HUES48 (cell line): ENCODE data around the gene ZNF638.

Experiments
- H3K27ac ChIP-seq: one replicate; pipeline ENCODE4 v1.7.0; 2013; ENCODE audit warnings: low read depth, low read length, inconsistent platforms
- H3K27me3 ChIP-seq: 2 replicates; pipeline ENCODE4 v1.6.1; 2013; ENCODE audit warnings: mild to moderate bottlenecking, low read length; ENCODE audit not compliant: control insufficient read depth, insufficient read depth
- H3K36me3 ChIP-seq: 2 replicates; pipeline ENCODE4 v1.6.1; 2013; ENCODE audit warnings: low read length; ENCODE audit not compliant: control insufficient read depth, insufficient read depth
- H3K4me1 ChIP-seq: 2 replicates; pipeline ENCODE4 v1.6.1; 2013; ENCODE audit warnings: mild to moderate bottlenecking, low read length; ENCODE audit not compliant: control insufficient read depth, insufficient read depth
- H3K4me3 ChIP-seq: 2 replicates; pipeline ENCODE4 v1.5.1; 2013; ENCODE audit warnings: mild to moderate bottlenecking, low read depth, low read length
- H3K9ac ChIP-seq: 2 replicates; pipeline ENCODE4 v1.6.1; 2013; ENCODE audit warnings: mild to moderate bottlenecking, low read depth, low read length, moderate library complexity
- H3K9me3 ChIP-seq: 2 replicates; pipeline ENCODE4 v1.6.1; 2013; ENCODE audit warnings: low read length; ENCODE audit not compliant: control insufficient read depth, insufficient read depth

The ZNF638 gene

GRCh38 chr2:71472019-71472418 lies 140.4 kb downstream of the ZNF638 start:
- Histone ChIP-seq H3K9me3 (no peaks in the 10 kb centered on the region), H3K27ac (no peak overlapping the region)

GRCh38 chr2:71473346-71474031 lies 141.9 kb downstream of the ZNF638 start:
- Histone ChIP-seq H3K4me1 (peaks cover 5% of the 10 kb centered on the region; the same call in 1 of the 2 replicates), H3K4me3 (no peak overlapping the region), H3K36me3 (no peaks in the 10 kb centered on the region), H3K9ac (no peak overlapping the region), H3K27me3 (peaks cover 14% of the 10 kb centered on the region), H3K9me3 (no peaks in the 10 kb centered on the region), H3K27ac (no peak overlapping the region)

More at GRCh38 chr2:71472019-71472418, 140.4 kb downstream of the ZNF638 start:
- Histone ChIP-seq H3K4me3 (no peak overlapping the region), H3K27me3 (peaks cover 28% of the 10 kb centered on the region), H3K9ac (no peak overlapping the region), H3K4me1 (peaks cover 7% of the 10 kb centered on the region), H3K36me3 (no peaks in the 10 kb centered on the region)

DNA sequence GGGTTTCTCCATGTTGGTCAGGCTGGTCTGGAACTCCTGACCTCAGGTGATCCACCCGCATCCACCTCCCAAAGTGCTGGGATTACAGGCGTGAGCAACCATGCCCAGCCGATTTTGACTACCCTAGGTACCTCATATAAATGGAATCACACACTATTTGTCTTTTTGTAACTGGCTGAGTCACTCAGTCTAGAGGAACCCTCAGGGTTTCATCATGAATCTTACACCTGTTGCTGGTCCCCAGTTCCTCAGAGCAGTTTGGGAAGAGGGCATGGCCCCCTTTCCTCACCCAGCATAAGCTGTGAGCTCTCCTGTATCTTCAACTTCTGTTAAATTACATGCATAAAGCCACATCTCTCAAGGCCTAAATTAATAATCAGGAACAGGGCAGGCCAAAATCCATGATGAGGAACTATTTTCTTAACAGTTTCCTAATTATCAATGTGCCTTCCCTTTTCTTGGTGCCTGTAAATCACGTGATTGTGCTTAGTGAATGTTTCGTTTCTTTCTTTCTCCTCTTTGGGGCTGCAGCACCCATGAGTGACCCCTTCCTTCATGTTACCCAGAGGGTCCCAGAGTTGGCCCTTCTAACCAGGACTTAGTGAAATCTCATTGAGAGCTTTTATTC lies 142.6 kb downstream of the ZNF638 start:
- Histone ChIP-seq H3K27ac (no peak overlapping the region), H3K27me3 (peaks cover 6% of the 10 kb centered on the region), H3K36me3 (no peaks in the 10 kb centered on the region), H3K4me1 (peaks cover 5% of the 10 kb centered on the region; the same call in 1 of the 2 replicates), H3K9me3 (no peaks in the 10 kb centered on the region), H3K4me3 (no peak overlapping the region), H3K9ac (no peak overlapping the region)

GRCh38 chr2:71474744-71475397 lies 143.3 kb downstream of the ZNF638 start:
- Histone ChIP-seq H3K9me3 (no peaks in the 10 kb centered on the region), H3K4me1 (peaks cover 5% of the 10 kb centered on the region; the same call in 1 of the 2 replicates), H3K36me3 (no peaks in the 10 kb centered on the region), H3K27ac (no peak overlapping the region), H3K27me3 (no peaks in the 10 kb centered on the region; the same call in 1 of the 2 replicates), H3K9ac (no peak overlapping the region), H3K4me3 (no peak overlapping the region)

DNA sequence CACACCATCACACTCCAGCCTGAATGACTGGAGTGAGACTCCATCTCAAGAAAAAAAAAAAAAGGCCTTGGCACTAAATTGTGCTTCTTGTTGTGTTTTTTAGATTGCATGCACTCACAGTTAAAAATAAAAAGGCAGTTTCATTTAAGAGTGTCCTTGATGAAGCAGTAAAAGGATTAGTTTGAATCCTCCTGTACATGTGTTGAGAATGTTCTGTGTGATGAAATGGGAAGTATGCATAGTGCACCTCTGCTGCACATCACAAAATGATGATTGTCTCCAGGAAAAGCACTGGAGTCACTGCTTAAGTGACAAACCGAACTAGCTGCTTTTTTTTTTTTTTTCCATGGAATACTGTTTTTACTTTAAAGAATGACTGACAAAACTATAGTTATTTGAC lies 144.9 kb downstream of the ZNF638 start:
- H3K4me1 ChIP-seq = peaks cover 5% of the 10 kb centered on the region; the same call in 1 of the 2 replicates
- H3K27me3 ChIP-seq = no peaks in the 10 kb centered on the region
- no peak overlapping the region for H3K4me3 ChIP-seq
- H3K27ac ChIP-seq = no peak overlapping the region
- H3K9me3 ChIP-seq = no peaks in the 10 kb centered on the region
- no peaks in the 10 kb centered on the region for H3K36me3 ChIP-seq
- H3K9ac ChIP-seq = no peak overlapping the region

DNA sequence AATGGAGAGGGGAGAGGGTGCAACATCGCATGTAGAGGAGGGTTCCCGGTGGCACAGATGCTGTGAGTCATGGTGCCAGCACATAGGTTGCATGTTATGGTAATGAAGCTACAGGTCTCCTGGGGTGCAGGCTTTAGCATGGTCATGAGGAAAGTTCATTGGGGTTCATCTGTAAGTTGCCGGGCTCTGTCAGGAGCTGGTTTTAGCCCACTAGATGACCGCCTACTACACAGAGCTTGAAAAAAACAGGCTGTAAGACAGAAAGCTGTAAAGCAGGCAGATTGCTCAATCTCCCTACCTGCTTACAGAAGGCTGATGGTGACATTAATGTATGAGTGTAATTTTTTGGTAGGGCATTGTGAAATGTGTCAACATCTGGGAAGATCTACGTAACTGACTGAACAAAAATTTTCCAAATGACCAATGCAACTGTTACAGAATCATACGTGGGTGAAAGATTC lies 145.7 kb downstream of the ZNF638 start:
- no peak overlapping the region for H3K9ac ChIP-seq
- H3K4me1 ChIP-seq = peaks cover 9% of the 10 kb centered on the region
- no peaks in the 10 kb centered on the region for H3K36me3 ChIP-seq
- no peaks in the 10 kb centered on the region for H3K27me3 ChIP-seq
- no peaks in the 10 kb centered on the region for H3K9me3 ChIP-seq
- H3K4me3 ChIP-seq = no peak overlapping the region
- no peak overlapping the region for H3K27ac ChIP-seq

DNA sequence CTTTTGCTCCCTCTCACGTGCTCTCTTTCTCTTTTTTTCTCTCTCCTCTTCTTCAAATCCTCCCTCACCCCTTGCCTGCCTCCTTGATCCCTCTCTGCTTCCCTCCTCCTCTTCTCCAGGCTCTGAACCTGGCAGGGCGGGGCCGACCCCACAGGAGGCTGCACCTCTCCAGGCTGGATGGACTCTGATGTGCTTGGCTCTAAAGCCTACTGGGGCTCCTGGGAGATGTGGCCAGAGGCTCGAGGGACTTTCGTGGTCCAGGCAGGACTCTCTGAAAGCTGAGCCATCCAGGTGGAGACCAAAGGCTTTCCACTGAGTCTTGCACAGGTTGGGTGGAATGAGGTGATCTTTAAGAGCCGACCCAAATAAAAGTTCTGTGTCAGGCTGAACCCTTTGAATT lies 147.2 kb downstream of the ZNF638 start:
- H3K9ac ChIP-seq = no peak overlapping the region
- peaks cover 11% of the 10 kb centered on the region for H3K4me1 ChIP-seq
- no peaks in the 10 kb centered on the region for H3K36me3 ChIP-seq
- no peaks in the 10 kb centered on the region for H3K27me3 ChIP-seq
- H3K4me3 ChIP-seq = no peak overlapping the region
- H3K9me3 ChIP-seq = no peaks in the 10 kb centered on the region
- no peak overlapping the region for H3K27ac ChIP-seq

DNA sequence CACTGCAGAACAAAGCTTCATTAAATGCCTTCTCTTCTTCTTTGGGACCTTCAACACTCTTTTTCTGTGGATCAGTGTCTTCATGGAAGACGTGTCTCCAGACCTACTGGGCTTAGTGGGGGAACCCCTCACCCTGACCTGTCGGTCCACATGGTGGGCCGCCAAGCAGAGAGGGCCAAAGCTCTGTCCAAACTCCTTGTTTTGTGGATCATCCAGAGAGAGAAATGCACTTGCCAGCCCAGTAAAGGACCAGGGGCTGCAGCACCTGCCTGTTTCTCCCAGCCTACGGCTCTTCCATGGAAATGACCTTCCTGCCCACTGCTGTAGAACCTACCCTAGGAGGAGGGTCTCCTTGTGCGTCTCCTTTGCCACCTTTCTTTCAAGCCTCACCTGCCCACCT lies 147.7 kb downstream of the ZNF638 start:
- no peaks in the 10 kb centered on the region for H3K36me3 ChIP-seq
- no peak overlapping the region for H3K4me3 ChIP-seq
- no peaks in the 10 kb centered on the region for H3K9me3 ChIP-seq
- peaks cover 11% of the 10 kb centered on the region for H3K4me1 ChIP-seq
- H3K9ac ChIP-seq = no peak overlapping the region
- H3K27me3 ChIP-seq = no peaks in the 10 kb centered on the region
- no peak overlapping the region for H3K27ac ChIP-seq

DNA sequence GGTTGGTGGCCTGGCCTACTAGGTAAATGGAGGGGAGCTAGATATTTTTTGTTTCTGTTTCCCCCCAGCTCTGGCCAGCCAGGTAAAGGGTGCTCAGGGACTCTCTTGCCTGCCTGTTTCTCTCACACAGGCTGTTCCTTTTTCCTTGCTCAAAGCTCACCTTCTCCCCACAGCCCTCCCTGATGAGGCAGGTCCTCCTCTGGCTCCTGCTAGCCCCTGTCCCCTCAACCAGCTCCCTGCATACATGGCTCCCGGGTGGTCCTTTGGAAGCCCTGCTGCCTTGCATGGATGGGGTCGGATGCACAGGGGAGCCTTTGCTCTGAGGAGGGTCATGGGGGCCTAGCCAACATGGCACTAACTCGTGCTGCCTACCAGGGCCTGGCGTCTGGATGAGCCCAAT lies 149.5 kb downstream of the ZNF638 start:
- Histone ChIP-seq H3K9ac (no peak overlapping the region), H3K27ac (no peak overlapping the region), H3K27me3 (no peaks in the 10 kb centered on the region), H3K36me3 (no peaks in the 10 kb centered on the region), H3K9me3 (no peaks in the 10 kb centered on the region), H3K4me3 (no peak overlapping the region), H3K4me1 (peaks cover 11% of the 10 kb centered on the region)

DNA sequence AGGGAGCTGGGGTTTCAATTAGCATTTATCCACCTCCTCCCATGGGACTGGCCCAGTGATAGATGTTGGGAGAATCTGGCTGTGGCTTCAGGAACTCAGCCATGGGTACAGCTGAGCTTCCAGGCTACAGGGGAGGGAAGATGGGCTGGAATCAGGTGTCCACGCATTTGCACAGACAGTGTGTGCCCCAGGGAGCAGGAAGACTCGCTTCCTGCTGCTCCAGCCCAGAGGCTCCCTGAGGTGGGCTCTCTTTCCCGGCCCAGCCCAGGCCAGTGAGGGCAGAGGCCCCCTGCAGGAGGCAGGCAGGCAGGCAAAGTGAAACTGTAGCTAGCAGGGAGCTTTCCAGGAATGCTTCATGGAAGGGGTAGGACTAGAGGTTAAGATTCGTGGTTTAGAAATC lies 150.5 kb downstream of the ZNF638 start:
- Histone ChIP-seq H3K4me1 (peaks cover 8% of the 10 kb centered on the region), H3K27ac (no peak overlapping the region), H3K9ac (no peak overlapping the region), H3K9me3 (no peaks in the 10 kb centered on the region), H3K27me3 (no peaks in the 10 kb centered on the region), H3K36me3 (no peaks in the 10 kb centered on the region), H3K4me3 (no peak overlapping the region)

DNA sequence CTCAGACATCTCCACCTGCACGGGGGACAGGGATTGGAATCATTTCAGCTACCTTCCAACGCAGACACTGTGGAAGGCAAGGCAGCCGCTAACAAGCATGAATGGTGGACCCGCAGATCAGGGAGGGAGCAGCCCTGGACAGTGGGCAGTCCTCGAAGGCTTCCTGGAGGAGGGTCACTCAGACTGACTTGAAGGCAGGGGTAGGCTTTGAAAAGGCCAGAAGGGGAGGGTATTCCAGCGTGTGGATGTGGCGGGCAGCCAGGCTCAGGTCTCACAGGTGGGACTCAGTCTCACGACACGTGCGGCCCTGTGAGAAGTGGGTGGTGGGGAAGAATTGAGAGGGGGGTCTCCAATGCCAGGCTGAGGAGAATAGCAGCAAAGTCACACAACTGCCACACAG lies 151.7 kb downstream of the ZNF638 start:
- no peak overlapping the region for H3K9ac ChIP-seq
- no peaks in the 10 kb centered on the region for H3K36me3 ChIP-seq
- no peak overlapping the region for H3K27ac ChIP-seq
- H3K4me1 ChIP-seq = peaks cover 5% of the 10 kb centered on the region
- no peak overlapping the region for H3K4me3 ChIP-seq
- H3K9me3 ChIP-seq = no peaks in the 10 kb centered on the region
- H3K27me3 ChIP-seq = no peaks in the 10 kb centered on the region
